Common myeloid progenitor, CD34-positive (primary cell): ENCODE measurements around the gene ZNF12.
"Not testable (repeated sequence)": the region's sequence is repeated elsewhere in the genome, so short reads cannot be mapped to it uniquely, and the experiment has no call there.

Experiments used
- CTCF ChIA-PET: fragments of 350-600 bp; sonication (Branson Sonifier 250); formaldehyde crosslinking; loops from one replicate; lab custom pipeline; 2021; ENCODE audit warnings: antibody characterized with exemption; lab: Charles Lee
- POLR2A ChIA-PET: fragments of 350-600 bp; sonication (Branson Sonifier 250); formaldehyde crosslinking; loops from one replicate; lab custom pipeline; 2021; ENCODE audit warnings: antibody characterized with exemption; lab: Charles Lee
- DNase-seq, 3 donors: peaks; one replicate each; pipeline versions ENCODE4 v3.0.0 to v3.0.0-alpha.2; 2013
- H3K27ac ChIP-seq, 2 experiments: 1 replicate in 1 of 2; 2 replicates in 1 of 2; pipeline ENCODE4 v1.7.0; 2013; ENCODE audit warnings: inconsistent platforms in 2 of 2, low read length in 2 of 2, mild to moderate bottlenecking in 2 of 2, low read depth in 1 of 2, moderate library complexity in 1 of 2; ENCODE audit not compliant: severe bottlenecking in 2 of 2, insufficient read depth in 1 of 2, poor library complexity in 1 of 2
- H3K27me3 ChIP-seq, 5 experiments: replicated peaks in 2 of 5; 1 replicate in 3 of 5; 2 replicates in 2 of 5; pipeline versions ENCODE4 v1.6.1 to v1.7.0; 2013; ENCODE audit warnings: low read length in 4 of 5, mild to moderate bottlenecking in 2 of 5, moderate library complexity in 2 of 5, inconsistent platforms in 1 of 5; ENCODE audit not compliant: insufficient read depth in 5 of 5, control insufficient read depth in 4 of 5
- H3K36me3 ChIP-seq, 4 experiments: 1 replicate in 2 of 4; 2 replicates in 2 of 4; pipeline versions ENCODE4 v1.6.1 to v1.7.0; 2013; ENCODE audit warnings: low read length in 3 of 4, control low read depth in 1 of 4, mild to moderate bottlenecking in 1 of 4; ENCODE audit not compliant: control insufficient read depth in 4 of 4, insufficient read depth in 4 of 4
- H3K4me1 ChIP-seq, 4 experiments: 1 replicate in 3 of 4; 2 replicates in 1 of 4; pipeline versions ENCODE4 v1.6.1 to v1.7.1; 2013; ENCODE audit warnings: low read length in 3 of 4, mild to moderate bottlenecking in 3 of 4, control low read depth in 1 of 4, inconsistent platforms in 1 of 4, moderate library complexity in 1 of 4; ENCODE audit not compliant: control insufficient read depth in 4 of 4, insufficient read depth in 4 of 4; ENCODE audit errors: control extremely low read depth in 1 of 4
- H3K4me3 ChIP-seq, 7 experiments: 1 replicate in 4 of 7; 2 replicates in 3 of 7; pipeline versions ENCODE4 v1.5.1 to v1.7.0; 2013; ENCODE audit warnings: mild to moderate bottlenecking in 7 of 7, low read length in 6 of 7, moderate library complexity in 6 of 7, inconsistent platforms in 2 of 7, low read depth in 2 of 7, control low read depth in 1 of 7; ENCODE audit not compliant: insufficient read depth in 4 of 7, control insufficient read depth in 1 of 7; ENCODE audit errors: extremely low read depth in 1 of 7
- H3K9me3 ChIP-seq, 5 experiments: 1 replicate in 4 of 5; 2 replicates in 1 of 5; pipeline versions ENCODE4 v1.6.1 to v1.7.1; 2013; ENCODE audit warnings: low read length in 4 of 5, mild to moderate bottlenecking in 2 of 5, inconsistent platforms in 1 of 5, low read depth in 1 of 5, moderate library complexity in 1 of 5; ENCODE audit not compliant: control insufficient read depth in 4 of 5, insufficient read depth in 2 of 5; ENCODE audit errors: control extremely low read depth in 1 of 5
- WGBS: methylation state at CpG from one replicate; pipeline ENCODE4 v1.1.5; 2013; ENCODE audit not compliant: insufficient coverage; 5-methylcytosine and 5-hydroxymethylcytosine counted together

ZNF12 gene

GRCh38 chr7:6729492-6730342 is 23.0 kb upstream of the ZNF12 start:
- H3K9me3 ChIP-seq = no peaks in the 10 kb centered on the region
- CTCF ChIA-PET = no interaction called here
- peak overlapping the region; percentile 66 to 91 (median 82) for H3K4me3 ChIP-seq
- POLR2A ChIA-PET = no interaction called here
- H3K27ac ChIP-seq = peak overlapping the region; percentile 77 to 91
- under 1% methylated on average over 48 of the region's 66 CpGs for WGBS
- no peaks in the 10 kb centered on the region for H3K27me3 ChIP-seq
- DNase-seq = peak; percentile 90 to 93 (median 93)
- H3K36me3 ChIP-seq = peaks cover 0 to 17% (median 2%) of the 10 kb centered on the region in 4 experiments
- H3K4me1 ChIP-seq = peaks cover 0 to 18% (median 12%) of the 10 kb centered on the region in 4 experiments

GRCh38 chr7:6728893-6729491 is 22.2 kb upstream of the ZNF12 start:
- H3K9me3 ChIP-seq, DNase-seq, POLR2A ChIA-PET, H3K27me3 ChIP-seq: not testable (repeated sequence)
- peaks cover 0 to 16% (median 2%) of the 10 kb centered on the region in 4 experiments for H3K36me3 ChIP-seq
- peak overlapping the region; percentile 66 to 91 (median 82) for H3K4me3 ChIP-seq
- WGBS = 66% methylated on average over 16 of the region's 29 CpGs
- H3K4me1 ChIP-seq = peaks cover 0 to 23% (median 13%) of the 10 kb centered on the region in 4 experiments
- CTCF ChIA-PET = interaction anchor here (1.3 kb wide), 1 partner anchor 10 kb away, joined by 3 read pairs; no protein-coding TSS in a partner anchor
- H3K27ac ChIP-seq = peak overlapping the region; percentile 77 to 91

GRCh38 chr7:6727663-6728062 is 20.9 kb upstream of the ZNF12 start:
- WGBS = 100% methylated on average over 1 of the region's 3 CpGs
- Histone ChIP-seq H3K4me3 (no peak overlapping the region), H3K27ac (no peak overlapping the region), H3K36me3 (peaks cover 0 to 4% (median 1%) of the 10 kb centered on the region in 4 experiments), H3K4me1 (peaks cover 0 to 23% (median 13%) of the 10 kb centered on the region in 4 experiments), H3K27me3 (no peaks in the 10 kb centered on the region), H3K9me3 (no peaks in the 10 kb centered on the region)
- no peak for DNase-seq
- ChIA-PET POLR2A (no interaction called here), CTCF (interaction anchor here (1.3 kb wide), 1 partner anchor 8 kb away, joined by 3 read pairs; no protein-coding TSS in a partner anchor)

- H3K36me3 ChIP-seq, H3K27me3 ChIP-seq, H3K9me3 ChIP-seq, POLR2A ChIA-PET, H3K27ac ChIP-seq, DNase-seq, H3K4me3 ChIP-seq: not testable (repeated sequence)
- H3K4me1 ChIP-seq = peaks cover 0 to 23% (median 12%) of the 10 kb centered on the region in 4 experiments
- WGBS = 100% methylated on average over 2 of the region's 5 CpGs
- CTCF ChIA-PET = interaction anchor here (0.6 kb wide), 1 partner anchor 88 kb away, joined by 3 read pairs; no protein-coding TSS in a partner anchor
Observed at GRCh38 chr7:6726341-6726740, 19.6 kb upstream of the ZNF12 start.

- ChIA-PET POLR2A (interaction anchor here (0.6 kb wide), 1 partner anchor 42 kb away, joined by 3 read pairs; no protein-coding TSS in a partner anchor), CTCF (interaction anchor here (0.6 kb wide), 1 partner anchor 160 kb away, joined by 3 read pairs; no protein-coding TSS in a partner anchor)
- WGBS = 27% methylated on average over 7 of the region's 10 CpGs
- peaks cover 0 to 17% (median 7%) of the 10 kb centered on the region in 4 experiments for H3K4me1 ChIP-seq
- peak overlapping the region in 1 of 7 experiments; percentile 28 for H3K4me3 ChIP-seq
- no peaks in the 10 kb centered on the region for H3K36me3 ChIP-seq
- no peaks in the 10 kb centered on the region for H3K9me3 ChIP-seq
- peak; percentile 70 to 94 (median 93) for DNase-seq
- H3K27ac ChIP-seq = no peak overlapping the region
- no peaks in the 10 kb centered on the region for H3K27me3 ChIP-seq
Observed at GRCh38 chr7:6725003-6725402, 18.3 kb upstream of the ZNF12 start.

- DNase-seq, CTCF ChIA-PET, H3K36me3 ChIP-seq, H3K4me3 ChIP-seq, H3K27me3 ChIP-seq, H3K27ac ChIP-seq, H3K9me3 ChIP-seq, POLR2A ChIA-PET: not testable (repeated sequence)
- peaks cover 0 to 17% (median 7%) of the 10 kb centered on the region in 4 experiments for H3K4me1 ChIP-seq
- 100% methylated on average over 3 of the region's 4 CpGs for WGBS
Observed at GRCh38 chr7:6724351-6724750, 17.6 kb upstream of the ZNF12 start.
